ENCODE data around the gene SAMD4A. TPM values are rescaled to one million over a fixed set of nuclear protein-coding genes. Genes with fewer than 3 reads are reported as not detected.
"Not testable (repeated sequence)": the region's sequence is repeated elsewhere in the genome, so short reads cannot be mapped to it uniquely, and the experiment has no call there.

The SAMD4A gene
- total RNA-seq, 1 experiment from 2014 or later = 26.5 TPM

- Histone ChIP-seq H3K27me3 (replicated peaks; ENCODE audit: insufficient read depth, low read depth, low read length, poor library complexity) (no peaks in the 10 kb centered on the region), H3K9me3 (ENCODE audit: low read depth, low read length, poor library complexity, severe bottlenecking) (no peaks in the 10 kb centered on the region), H3K4me3 (ENCODE audit: low read depth, low read length, poor library complexity, severe bottlenecking) (no peak overlapping the region), H3K27ac (ENCODE audit: low read depth, low read length, poor library complexity, severe bottlenecking) (no peak overlapping the region), H3K4me1 (ENCODE audit: insufficient read depth, low read length, poor library complexity, severe bottlenecking) (peaks cover 39% of the 10 kb centered on the region), H3K36me3 (ENCODE audit: insufficient read depth, low read length, poor library complexity, severe bottlenecking) (no peaks in the 10 kb centered on the region)
- ChIA-PET POLR2A (ENCODE audit: low non-redundant PET) (interaction anchor here (0.6 kb wide), 1 partner anchor 21 kb away, joined by 3 read pairs; no protein-coding TSS in a partner anchor), CTCF (no interaction called here)
- no peak for DNase-seq (ENCODE audit: low spot score)
- no TSS peak for BruUV-seq (replicated peaks)
- intact Hi-C loops (cut with micrococcal nuclease; ENCODE audit: unreplicated experiment) = no loop called here
- TF ChIP-seq CTCF (conservative IDR thresholded peaks at IDR 0.05; ENCODE audit: low read depth, low read length) (no peak), EZH2 (IDR thresholded peaks at IDR 0.05; ENCODE audit: borderline replicate concordance, low read depth, low read length, poor library complexity, severe bottlenecking) (no peak)
Observed at GRCh38 chr14:54623279-54624004, 56.5 kb downstream of the SAMD4A start.

- H3K4me3 ChIP-seq (ENCODE audit: low read depth, low read length, poor library complexity, severe bottlenecking); CTCF ChIA-PET; H3K9me3 ChIP-seq (ENCODE audit: low read depth, low read length, poor library complexity, severe bottlenecking); intact Hi-C loops (cut with micrococcal nuclease; ENCODE audit: unreplicated experiment); H3K27ac ChIP-seq (ENCODE audit: low read depth, low read length, poor library complexity, severe bottlenecking); H3K27me3 ChIP-seq (replicated peaks; ENCODE audit: insufficient read depth, low read depth, low read length, poor library complexity); H3K36me3 ChIP-seq (ENCODE audit: insufficient read depth, low read length, poor library complexity, severe bottlenecking); DNase-seq (ENCODE audit: low spot score); BruUV-seq (replicated peaks); POLR2A ChIA-PET (ENCODE audit: low non-redundant PET): not testable (repeated sequence)
- H3K4me1 ChIP-seq (ENCODE audit: insufficient read depth, low read length, poor library complexity, severe bottlenecking) = peaks cover 41% of the 10 kb centered on the region
Observed at GRCh38 chr14:54624005-54624358, 57.1 kb downstream of the SAMD4A start.

GRCh38 chr14:54625112-54625511 is 58.2 kb downstream of the SAMD4A start:
- intact Hi-C loops (cut with micrococcal nuclease; ENCODE audit: unreplicated experiment) = no loop called here
- H3K9me3 ChIP-seq (ENCODE audit: low read depth, low read length, poor library complexity, severe bottlenecking) = no peaks in the 10 kb centered on the region
- POLR2A ChIA-PET (ENCODE audit: low non-redundant PET) = interaction anchor here (0.6 kb wide), 1 partner anchor 165 kb away, joined by 3 read pairs; no protein-coding TSS in a partner anchor
- H3K27ac ChIP-seq (ENCODE audit: low read depth, low read length, poor library complexity, severe bottlenecking) = peak overlapping the region; percentile 32
- H3K4me1 ChIP-seq (ENCODE audit: insufficient read depth, low read length, poor library complexity, severe bottlenecking) = peaks cover 41% of the 10 kb centered on the region
- CTCF ChIA-PET = no interaction called here
- peak overlapping the region; percentile 7 for H3K4me3 ChIP-seq (ENCODE audit: low read depth, low read length, poor library complexity, severe bottlenecking)
- H3K36me3 ChIP-seq (ENCODE audit: insufficient read depth, low read length, poor library complexity, severe bottlenecking) = no peaks in the 10 kb centered on the region
- no TSS peak for BruUV-seq (replicated peaks)
- DNase-seq (ENCODE audit: low spot score) = peak; percentile 54
- TF ChIP-seq CTCF (conservative IDR thresholded peaks at IDR 0.05; ENCODE audit: low read depth, low read length) (no peak), EZH2 (IDR thresholded peaks at IDR 0.05; ENCODE audit: borderline replicate concordance, low read depth, low read length, poor library complexity, severe bottlenecking) (no peak)
- no peaks in the 10 kb centered on the region for H3K27me3 ChIP-seq (replicated peaks; ENCODE audit: insufficient read depth, low read depth, low read length, poor library complexity)

- Histone ChIP-seq H3K27ac (ENCODE audit: low read depth, low read length, poor library complexity, severe bottlenecking) (peak overlapping the region; percentile 56), H3K9me3 (ENCODE audit: low read depth, low read length, poor library complexity, severe bottlenecking) (no peaks in the 10 kb centered on the region), H3K4me3 (ENCODE audit: low read depth, low read length, poor library complexity, severe bottlenecking) (peak overlapping the region; percentile 30), H3K4me1 (ENCODE audit: insufficient read depth, low read length, poor library complexity, severe bottlenecking) (peaks cover 41% of the 10 kb centered on the region), H3K27me3 (replicated peaks; ENCODE audit: insufficient read depth, low read depth, low read length, poor library complexity) (no peaks in the 10 kb centered on the region), H3K36me3 (ENCODE audit: insufficient read depth, low read length, poor library complexity, severe bottlenecking) (no peaks in the 10 kb centered on the region)
- DNase-seq (ENCODE audit: low spot score) = no peak
- ChIA-PET CTCF (interaction anchor here (1.0 kb wide), 1 partner anchor 61 kb away, joined by 5 read pairs; the partner anchor contains the start of gene SAMD4A), POLR2A (ENCODE audit: low non-redundant PET) (interaction anchor here (0.6 kb wide), 1 partner anchor 29 kb away, joined by 4 read pairs; no protein-coding TSS in a partner anchor)
- no peak for TF ChIP-seq CTCF (conservative IDR thresholded peaks at IDR 0.05; ENCODE audit: low read depth, low read length)
- no peak for TF ChIP-seq EZH2 (IDR thresholded peaks at IDR 0.05; ENCODE audit: borderline replicate concordance, low read depth, low read length, poor library complexity, severe bottlenecking)
- intact Hi-C loops (cut with micrococcal nuclease; ENCODE audit: unreplicated experiment) = no loop called here
- no TSS peak for BruUV-seq (replicated peaks)
Observed at GRCh38 chr14:54627219-54627539, 60.3 kb downstream of the SAMD4A start.
